Hematopoietic multipotent progenitor cell treated with erythropoietin and hydrocortisone succinate and interleukin-3 and kit ligand, for 15 days (in vitro differentiated cells): Measurements from ENCODE around the gene MARK4.
"Not testable (repeated sequence)": the region's sequence is repeated elsewhere in the genome, so short reads cannot be mapped to it uniquely, and the experiment has no call there.

ENCODE experiments used
- DNase-seq: peaks from one replicate; pipeline ENCODE4 v3.0.0-alpha.2; 2015; ENCODE audit warnings: low spot score

The MARK4 gene

GRCh38 chr19:45243144-45243732, 7.8 kb upstream of the MARK4 start:
- DNase-seq, result no peak

DNA sequence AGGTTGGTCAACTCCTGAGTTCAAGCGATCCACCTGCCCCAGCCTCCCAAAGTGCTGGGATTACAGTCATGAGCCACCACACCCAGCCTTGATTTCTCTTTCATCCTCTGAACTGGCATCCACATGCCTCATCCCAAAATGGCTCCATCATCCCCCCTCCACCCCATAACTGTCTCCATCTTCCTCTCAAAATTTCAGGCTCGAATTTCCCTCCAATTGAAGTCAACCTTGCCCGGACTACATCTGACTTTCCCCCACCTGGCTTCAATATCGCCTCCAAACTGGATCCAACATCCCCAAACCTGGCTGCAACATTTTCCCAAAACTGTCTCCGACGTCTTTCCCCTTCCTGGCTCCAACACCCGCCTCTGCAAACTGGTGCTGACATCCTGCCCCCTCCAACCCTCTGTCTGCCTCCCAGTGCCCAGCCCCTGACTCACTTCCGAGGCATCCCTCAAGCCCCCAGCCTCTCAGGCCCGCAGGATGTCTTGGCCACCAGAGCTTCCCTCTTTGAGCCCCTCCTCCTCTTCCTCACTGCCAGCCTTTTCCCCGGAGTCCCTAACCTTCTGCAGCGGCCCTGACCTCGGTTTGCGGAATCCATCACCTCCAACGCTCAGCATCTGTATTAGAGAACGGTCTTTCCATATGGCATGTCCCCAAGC, 6.8 kb upstream of the MARK4 start:
- DNase-seq, result no peak

DNA sequence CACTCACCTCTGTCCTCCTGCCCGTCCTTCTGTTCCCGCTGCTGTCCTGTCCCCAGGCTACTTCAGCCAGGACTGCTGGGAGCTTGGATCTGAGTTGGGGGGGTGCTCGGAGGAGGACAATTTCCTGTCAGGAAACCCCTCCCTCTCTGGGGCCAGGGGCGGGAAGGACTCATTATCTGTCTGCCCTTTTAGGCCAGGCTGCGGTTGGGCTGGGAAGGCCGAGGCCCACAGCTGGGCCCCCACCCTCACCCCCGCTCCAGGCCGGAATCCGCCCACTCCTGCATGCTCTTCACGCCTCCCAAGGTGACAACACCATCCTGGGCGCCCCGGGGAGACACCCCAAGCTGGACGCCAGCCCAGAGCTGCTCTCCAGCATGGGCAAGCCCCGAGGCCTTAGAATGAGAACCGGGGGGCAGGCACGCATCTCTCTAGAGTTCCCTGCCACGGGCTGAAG, 5.7 kb upstream of the MARK4 start, which contains the start of gene EXOC3L2:
TSS of gene EXOC3L2 (minus strand) at position 74 of the 454 bp plus-strand sequence. CDS start 6,362 bp downstream, outside the sequence.
- no peak for DNase-seq

GRCh38 chr19:45245826-45246225, 5.2 kb upstream of the MARK4 start:
- DNase-seq, result no peak

DNA sequence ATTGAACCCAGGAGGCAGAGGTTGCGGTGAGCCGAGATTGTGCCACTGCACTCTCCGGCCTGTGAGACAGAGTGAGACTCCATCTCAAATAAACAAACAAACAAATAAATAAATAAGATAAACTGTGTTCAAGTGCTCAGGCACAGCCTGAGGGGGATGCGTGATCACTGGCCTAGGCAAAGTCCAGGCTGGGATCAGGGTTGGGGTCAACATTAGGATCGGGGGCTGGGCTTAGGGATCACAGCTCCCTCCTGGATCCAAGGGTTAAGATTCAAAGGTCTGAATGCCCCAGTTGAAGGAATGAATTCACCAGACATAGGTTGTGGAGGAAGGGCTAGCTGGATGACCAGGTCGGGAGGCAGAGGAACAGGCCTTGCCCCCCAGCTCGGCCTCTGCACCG, 3.9 kb upstream of the MARK4 start:
- DNase-seq, result no peak

GRCh38 chr19:45249261-45250033, 1.6 kb upstream of the MARK4 start:
- DNase-seq, result no peak

GRCh38 chr19:45250216-45250831, 747 bp upstream of the MARK4 start:
- no peak for DNase-seq

GRCh38 chr19:45251452-45252354, 632 bp downstream of the MARK4 start:
- no peak for DNase-seq

DNA sequence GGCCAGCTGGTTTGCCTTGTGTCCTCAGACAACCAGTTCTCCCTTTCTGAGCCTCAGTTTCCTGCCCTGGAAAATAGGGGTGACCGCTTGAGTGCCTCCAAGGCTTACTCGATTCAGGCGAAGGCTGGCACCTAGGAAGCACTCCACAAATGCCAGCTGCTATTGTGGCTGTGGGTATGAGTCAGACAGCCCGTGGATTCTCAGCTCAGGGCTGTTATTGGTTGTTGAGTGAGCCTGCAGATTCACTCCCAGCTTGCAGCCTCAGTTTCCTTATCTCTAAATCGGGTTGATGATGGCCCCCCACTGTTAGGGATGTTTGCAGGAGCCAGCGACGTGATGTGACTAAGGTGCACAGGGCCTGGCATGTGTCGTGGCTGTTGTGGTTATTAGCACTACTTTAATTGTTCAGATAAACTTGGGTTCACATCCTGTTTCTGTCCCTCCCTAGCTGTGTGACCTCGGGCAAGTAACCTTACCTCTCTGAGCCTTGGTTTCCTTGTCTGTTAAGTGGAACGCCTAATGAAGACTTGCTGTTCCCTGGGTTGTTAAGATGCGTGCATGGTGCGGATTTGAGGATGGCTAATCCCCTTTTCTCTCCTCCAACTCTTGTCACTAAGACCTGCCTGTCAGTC, 2.4 kb downstream of the MARK4 start:
- DNase-seq, result no peak

DNA sequence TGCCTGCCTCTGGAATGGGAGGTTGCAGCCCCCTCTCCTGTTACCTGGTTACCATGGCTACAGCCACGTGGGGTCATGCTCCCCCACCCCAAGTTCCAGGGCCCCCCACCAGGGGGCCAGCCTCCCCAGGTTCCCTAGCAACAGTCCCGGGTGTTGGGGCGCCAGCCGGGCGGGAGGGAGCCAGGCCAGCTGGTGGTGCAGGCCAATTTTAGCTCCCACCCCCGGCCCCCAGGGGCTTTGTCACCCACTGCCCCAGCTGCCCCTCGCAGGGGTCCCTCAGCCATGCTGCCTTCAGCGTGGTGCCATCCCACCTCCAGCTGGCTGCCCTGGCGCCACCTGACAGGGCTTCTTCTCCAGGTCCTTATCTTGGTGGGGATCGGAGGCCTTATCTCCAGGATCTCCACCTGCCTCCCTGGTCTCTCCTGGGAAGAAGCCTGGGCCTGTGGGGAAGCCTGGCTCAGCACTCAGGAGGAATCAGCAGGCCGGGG, 3.0 kb downstream of the MARK4 start:
- no peak for DNase-seq

- no peak for DNase-seq
Measured at GRCh38 chr19:45255611-45256157, 4.6 kb downstream of the MARK4 start.

DNA sequence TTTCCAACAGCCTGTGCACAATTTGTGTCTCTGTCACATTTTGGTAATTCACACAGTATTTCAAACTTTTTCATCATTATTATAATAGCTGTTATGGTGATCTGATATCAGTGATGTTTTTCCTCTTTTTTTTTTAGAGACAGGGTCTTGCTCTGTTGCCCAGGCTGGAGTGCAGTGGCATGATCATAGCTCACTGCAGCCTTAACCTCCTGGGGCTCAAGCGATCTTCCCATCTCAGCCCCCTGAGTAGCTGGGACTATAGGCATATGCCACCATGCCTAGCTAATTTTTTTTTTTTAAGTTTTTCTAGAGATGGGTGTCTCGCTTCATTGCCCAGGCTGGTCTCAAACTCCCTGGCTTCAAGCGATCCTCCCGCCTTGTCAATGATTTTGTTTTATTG, 5.8 kb downstream of the MARK4 start:
- DNase-seq, result no peak

DNA sequence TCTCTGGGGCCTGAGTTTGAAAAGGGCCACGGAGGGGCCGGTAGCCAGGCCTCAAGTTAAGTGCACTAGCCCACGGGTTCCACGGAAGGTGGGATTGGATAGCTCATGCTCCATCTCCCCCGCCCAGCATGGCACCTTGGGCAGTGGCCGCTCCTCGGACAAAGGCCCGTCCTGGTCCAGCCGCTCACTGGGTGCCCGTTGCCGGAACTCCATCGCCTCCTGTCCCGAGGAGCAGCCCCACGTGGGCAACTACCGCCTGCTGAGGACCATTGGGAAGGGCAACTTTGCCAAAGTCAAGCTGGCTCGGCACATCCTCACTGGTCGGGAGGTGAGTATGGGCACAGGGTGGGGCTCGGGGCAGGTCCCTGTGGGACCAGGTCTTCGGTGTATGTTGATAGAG, 7.8 kb downstream of the MARK4 start:
- no peak for DNase-seq

DNA sequence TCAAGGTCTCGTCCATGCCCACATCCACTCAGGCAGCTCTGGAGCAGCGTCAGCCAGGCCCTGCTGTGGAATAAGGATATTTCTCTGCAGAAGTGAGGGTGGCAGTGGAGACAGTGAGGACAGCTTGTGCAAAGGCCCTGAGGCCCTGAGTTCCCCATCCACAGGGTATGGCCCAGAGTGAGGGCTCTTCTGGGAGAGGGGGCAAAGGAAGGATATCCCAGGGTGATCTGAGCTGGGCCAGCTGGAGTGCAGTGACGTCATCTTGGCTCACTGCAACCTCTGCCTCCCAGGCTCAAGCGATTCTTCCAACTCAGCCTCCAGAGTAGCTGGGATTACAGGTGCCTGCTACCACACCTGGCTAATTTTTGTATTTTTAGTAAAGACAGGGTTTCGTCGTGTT, 11.5 kb downstream of the MARK4 start:
- DNase-seq, result no peak

GRCh38 chr19:45263013-45263412, 11.9 kb downstream of the MARK4 start:
- DNase-seq, result no peak

GRCh38 chr19:45264781-45265317, 13.8 kb downstream of the MARK4 start:
- DNase-seq, result no peak

- DNase-seq, result no peak
Measured at GRCh38 chr19:45265375-45265774, 14.3 kb downstream of the MARK4 start.

- no peak for DNase-seq
Measured at GRCh38 chr19:45267296-45267695, 16.2 kb downstream of the MARK4 start.

- not testable (repeated sequence) for DNase-seq
Measured at GRCh38 chr19:45269939-45270338, 18.9 kb downstream of the MARK4 start.

GRCh38 chr19:45271098-45271734, 20.1 kb downstream of the MARK4 start:
- DNase-seq, result no peak
